ENCODE measurements around the gene CUX1.

CUX1 gene

DNA sequence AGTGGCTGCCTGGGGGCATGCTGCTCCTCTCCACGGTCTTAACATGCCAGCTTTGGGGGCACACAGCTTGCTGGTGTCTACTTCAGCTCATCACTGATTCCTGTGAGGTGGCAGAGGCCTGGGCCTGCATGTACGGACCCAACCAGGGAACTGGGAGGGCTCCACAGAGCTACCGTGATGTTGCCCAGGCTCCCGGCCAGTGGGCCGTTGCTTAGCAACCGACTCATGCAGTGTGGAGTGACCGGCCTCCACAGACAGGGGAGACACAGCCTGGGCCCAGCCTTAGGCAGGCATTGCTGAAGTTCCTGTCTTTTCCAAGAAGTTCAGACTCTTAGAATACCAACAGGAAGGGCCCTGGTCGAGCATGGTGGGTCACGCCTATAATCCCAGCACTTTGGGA, 443.4 kb downstream of the CUX1 start:
- no peak overlapping the region for H3K4me3 ChIP-seq (ENCODE audit: low read depth, low read length)
- TF ChIP-seq, protein P1, sequence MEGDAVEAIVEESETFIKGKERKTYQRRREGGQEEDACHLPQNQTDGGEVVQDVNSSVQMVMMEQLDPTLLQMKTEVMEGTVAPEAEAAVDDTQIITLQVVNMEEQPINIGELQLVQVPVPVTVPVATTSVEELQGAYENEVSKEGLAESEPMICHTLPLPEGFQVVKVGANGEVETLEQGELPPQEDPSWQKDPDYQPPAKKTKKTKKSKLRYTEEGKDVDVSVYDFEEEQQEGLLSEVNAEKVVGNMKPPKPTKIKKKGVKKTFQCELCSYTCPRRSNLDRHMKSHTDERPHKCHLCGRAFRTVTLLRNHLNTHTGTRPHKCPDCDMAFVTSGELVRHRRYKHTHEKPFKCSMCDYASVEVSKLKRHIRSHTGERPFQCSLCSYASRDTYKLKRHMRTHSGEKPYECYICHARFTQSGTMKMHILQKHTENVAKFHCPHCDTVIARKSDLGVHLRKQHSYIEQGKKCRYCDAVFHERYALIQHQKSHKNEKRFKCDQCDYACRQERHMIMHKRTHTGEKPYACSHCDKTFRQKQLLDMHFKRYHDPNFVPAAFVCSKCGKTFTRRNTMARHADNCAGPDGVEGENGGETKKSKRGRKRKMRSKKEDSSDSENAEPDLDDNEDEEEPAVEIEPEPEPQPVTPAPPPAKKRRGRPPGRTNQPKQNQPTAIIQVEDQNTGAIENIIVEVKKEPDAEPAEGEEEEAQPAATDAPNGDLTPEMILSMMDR (IDR thresholded peaks at IDR 0.05; ENCODE audit: insufficient read depth, low read length, missing control alignments) = no peak
- DNase-seq (ENCODE audit: low read depth, low spot score) = no peak
- ChIA-PET POLR2A (no interaction called here), CTCF (interaction anchor here (0.6 to 1.5 kb wide), 2 partner anchors 12 to 744 kb away, joined by 3 to 7 read pairs; no protein-coding TSS in a partner anchor)

DNA sequence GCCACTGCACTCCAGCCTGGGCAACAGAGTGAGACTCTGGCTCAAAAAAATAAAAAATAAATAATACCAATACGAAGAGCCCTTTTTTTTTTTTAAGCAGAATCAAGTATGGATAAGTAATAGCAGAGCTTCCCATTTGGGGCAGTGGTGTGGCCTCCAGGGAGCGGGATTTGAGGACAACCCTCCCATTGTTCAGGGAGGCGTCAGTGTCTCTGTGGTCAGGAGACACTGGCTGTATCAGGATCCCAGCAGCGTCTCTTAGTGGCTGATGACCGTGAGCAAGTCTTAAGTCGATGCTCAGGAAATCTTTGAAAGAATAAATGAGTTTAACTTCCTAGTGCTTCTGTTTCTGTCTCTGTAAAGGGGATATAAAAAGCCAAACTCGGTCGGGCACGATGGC, 444.0 kb downstream of the CUX1 start:
- no peak for DNase-seq (ENCODE audit: low read depth, low spot score)
- TF ChIP-seq, protein P1 (IDR thresholded peaks at IDR 0.05; ENCODE audit: insufficient read depth, low read length, missing control alignments) = no peak
- ChIA-PET POLR2A (no interaction called here), CTCF (interaction anchor here (0.6 kb wide), 1 partner anchor 745 kb away, joined by 3 read pairs; no protein-coding TSS in a partner anchor)
- no peak overlapping the region for H3K4me3 ChIP-seq (ENCODE audit: low read depth, low read length)

DNA sequence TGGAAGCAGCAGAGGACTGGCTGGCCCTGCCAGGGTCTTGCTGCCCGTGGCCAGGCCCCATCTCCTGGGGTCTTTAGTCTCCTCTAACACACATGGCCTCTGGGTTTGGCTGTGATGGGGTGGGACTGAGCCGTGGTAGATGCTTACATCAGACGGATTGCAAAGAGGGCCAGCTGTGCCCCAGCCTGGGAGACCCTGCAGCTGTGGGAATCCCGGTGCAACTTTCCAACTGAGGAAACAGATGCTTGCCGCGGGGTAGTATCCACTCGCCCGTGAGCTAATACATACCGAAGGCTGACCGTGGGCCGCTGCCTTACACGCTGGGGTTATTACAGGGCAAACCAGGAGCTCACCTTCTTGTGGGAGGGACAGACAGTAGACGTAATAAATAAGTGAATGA, 445.1 kb downstream of the CUX1 start:
- TF ChIP-seq, protein P1 (IDR thresholded peaks at IDR 0.05; ENCODE audit: insufficient read depth, low read length, missing control alignments) = no peak
- ChIA-PET CTCF (interaction anchor here (1.6 kb wide), 1 partner anchor 10 kb away, joined by 7 read pairs; no protein-coding TSS in a partner anchor), POLR2A (no interaction called here)
- no peak overlapping the region for H3K4me3 ChIP-seq (ENCODE audit: low read depth, low read length)
- DNase-seq (ENCODE audit: low read depth, low spot score) = no peak

DNA sequence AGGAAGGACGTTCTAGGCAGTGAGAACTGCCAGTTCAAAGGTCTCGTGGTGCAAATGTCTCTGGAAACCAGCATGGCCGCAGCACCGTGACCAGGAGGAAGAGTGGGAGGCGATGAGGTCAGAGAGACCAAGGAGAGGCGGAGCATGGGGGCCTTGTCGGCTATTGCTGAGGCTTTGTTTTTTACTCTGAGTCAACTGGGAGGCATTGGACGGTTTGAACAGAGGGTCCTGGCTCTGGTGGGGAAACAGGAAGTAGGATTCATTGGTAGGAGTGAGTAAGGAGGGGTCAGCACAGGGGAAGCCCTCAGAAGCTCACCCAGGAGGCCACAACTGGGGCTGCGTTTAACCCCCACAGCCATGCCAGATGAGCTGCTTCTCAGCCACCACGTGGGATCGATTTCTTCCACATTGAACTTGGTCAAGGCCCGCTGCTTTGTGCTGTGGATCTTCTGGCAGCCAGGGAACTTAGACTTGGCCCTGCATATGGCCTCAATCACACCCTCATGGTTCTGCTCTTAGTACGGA, 447.0 kb downstream of the CUX1 start:
- no peak overlapping the region for H3K4me3 ChIP-seq (ENCODE audit: low read depth, low read length)
- CTCF ChIA-PET = interaction anchor here (0.6 to 0.9 kb wide), 2 partner anchors 8 to 549 kb away, joined by 3 read pairs; no protein-coding TSS in a partner anchor
- POLR2A ChIA-PET = no interaction called here
- TF ChIP-seq, protein P1 (IDR thresholded peaks at IDR 0.05; ENCODE audit: insufficient read depth, low read length, missing control alignments) = no peak
- DNase-seq (ENCODE audit: low read depth, low spot score) = no peak

DNA sequence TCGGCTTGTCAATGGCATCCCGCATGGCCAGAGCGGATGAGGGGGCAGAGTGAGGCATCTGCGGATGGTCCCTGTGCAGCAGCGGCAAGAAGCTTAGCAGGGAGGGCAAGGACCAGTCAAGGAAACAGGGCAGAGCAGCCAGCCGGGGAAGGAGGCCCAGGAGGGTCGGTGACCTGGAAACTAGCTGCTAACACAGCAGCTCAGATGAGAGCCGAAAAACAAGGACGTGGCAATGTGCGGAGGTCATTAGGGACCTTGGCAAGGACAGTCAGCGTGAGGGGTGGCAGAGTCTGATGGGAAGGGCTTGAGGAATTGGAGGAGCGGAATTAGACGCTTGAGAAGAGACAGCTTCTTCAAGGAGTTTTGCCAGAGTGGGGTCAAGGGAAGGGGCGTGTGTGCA, 449.1 kb downstream of the CUX1 start:
- TF ChIP-seq, protein P1 (IDR thresholded peaks at IDR 0.05; ENCODE audit: insufficient read depth, low read length, missing control alignments) = no peak
- CTCF ChIA-PET = interaction anchor here (1.6 kb wide), 1 partner anchor 728 kb away, joined by 3 read pairs; no protein-coding TSS in a partner anchor
- POLR2A ChIA-PET = no interaction called here
- no peak overlapping the region for H3K4me3 ChIP-seq (ENCODE audit: low read depth, low read length)
- no peak for DNase-seq (ENCODE audit: low read depth, low spot score)

DNA sequence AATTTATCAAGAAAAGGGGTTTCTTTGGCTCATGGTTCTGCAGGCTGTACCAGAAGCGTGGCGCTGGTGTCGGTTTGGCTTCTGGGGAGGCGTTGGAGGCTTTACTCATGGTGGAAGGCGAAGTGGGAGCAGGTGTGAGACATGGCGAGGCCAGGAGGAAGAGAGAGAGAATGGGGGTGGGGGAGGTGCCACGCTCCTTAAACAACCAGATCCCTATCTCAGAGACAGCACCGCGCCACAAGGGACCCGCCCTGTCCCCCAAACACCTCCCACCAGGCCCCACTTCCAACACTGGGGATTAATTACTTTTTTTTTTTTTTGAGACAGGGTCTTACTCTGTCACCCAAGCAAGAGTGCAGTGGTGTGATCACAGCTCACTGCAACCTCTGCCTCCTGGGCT, 451.2 kb downstream of the CUX1 start:
- TF ChIP-seq, protein P1 (IDR thresholded peaks at IDR 0.05; ENCODE audit: insufficient read depth, low read length, missing control alignments) = no peak
- H3K4me3 ChIP-seq (ENCODE audit: low read depth, low read length) = no peak overlapping the region
- DNase-seq (ENCODE audit: low read depth, low spot score) = no peak
- ChIA-PET CTCF (no interaction called here), POLR2A (no interaction called here)
